Measurements from ENCODE around the gene NOL9.

NOL9 gene

DNA sequence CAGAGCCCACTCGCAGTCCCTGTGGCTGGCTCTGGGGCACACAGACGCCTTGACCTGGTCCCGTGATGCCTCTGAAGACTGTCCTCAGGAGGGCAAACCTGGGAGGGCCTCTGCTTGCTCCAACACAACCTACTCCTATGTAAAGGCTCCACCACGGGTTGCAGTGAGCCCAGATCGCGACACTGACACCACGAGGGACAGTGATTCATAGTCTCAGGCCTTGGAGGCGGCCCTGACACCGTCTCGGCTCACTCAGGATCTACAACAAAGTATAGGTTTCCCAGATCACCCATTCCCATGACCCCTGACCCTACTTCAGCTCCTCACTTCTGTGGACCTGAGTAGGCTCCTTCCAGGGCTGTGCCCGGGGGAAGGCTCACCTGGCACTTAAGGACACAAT is 28.0 kb downstream of the NOL9 start:
- in situ Hi-C loops (cut with HindIII; ENCODE audit: low sequenced_read_pairs), result no loop called here

DNA sequence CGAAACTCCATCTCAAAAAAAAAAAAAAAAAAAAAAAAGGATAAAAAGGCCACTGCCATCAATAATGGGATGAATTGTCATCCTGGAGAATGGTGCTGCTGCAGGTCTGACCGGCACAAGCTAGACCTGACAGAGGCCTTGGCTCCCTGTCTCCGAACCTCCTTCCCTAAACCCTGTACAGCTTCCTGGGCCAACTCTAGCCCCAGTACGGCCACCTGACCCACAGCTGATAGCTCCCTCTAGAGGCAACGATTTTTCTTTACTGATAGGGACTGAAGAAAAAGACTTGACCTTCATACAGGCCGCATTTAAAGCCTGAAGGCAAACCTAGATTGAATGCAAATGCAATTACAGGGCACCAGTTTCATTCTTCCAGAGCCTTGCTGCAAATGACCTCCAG is 30.7 kb downstream of the NOL9 start:
- in situ Hi-C loops (cut with HindIII; ENCODE audit: low sequenced_read_pairs), result no loop called here

DNA sequence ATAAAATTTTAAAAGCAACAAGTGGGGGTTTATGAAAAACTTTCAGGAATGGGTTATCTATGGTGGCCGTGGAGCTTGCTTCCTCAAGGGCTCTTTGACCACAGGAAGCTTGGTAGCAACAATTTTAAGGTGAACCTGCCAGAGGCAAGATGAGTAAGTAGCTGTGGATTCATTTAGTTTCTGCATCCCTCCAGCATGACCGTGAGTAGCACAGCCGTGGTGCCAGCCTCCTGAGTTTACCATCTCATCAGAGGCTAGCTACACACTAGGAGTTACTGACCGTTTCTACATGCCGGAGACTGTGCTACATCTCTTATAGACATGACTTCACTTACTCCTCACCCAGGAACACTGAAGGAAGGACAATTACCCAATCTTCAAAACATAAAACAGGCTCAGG is 32.8 kb downstream of the NOL9 start:
- in situ Hi-C loops (cut with HindIII; ENCODE audit: low sequenced_read_pairs), result no loop called here

GRCh38 chr1:6519935-6520671 is 34.2 kb downstream of the NOL9 start:
- in situ Hi-C loops (cut with HindIII; ENCODE audit: low sequenced_read_pairs), result no loop called here

GRCh38 chr1:6519491-6519934 is 34.8 kb downstream of the NOL9 start:
- in situ Hi-C loops (cut with HindIII; ENCODE audit: low sequenced_read_pairs), result no loop called here

DNA sequence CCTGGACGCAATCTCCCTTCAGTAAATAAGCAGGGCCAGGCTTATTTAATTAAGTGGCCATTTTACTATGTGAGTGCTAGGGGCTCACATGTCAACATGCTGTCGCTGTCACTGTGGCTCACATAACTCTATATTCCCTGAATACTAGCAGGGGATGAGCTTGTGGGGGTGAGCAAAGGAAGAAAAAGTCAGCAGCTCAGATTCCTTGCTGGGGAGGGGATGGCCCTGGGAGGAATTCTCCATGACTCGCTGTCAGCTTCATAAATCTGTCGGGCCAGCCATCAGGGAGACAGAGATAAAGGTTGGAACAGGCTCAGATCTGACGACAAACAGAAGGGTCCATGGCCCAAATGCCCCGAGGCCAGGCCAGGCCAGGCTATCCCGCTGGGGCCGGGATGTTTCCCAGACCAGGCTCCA is 36.9 kb downstream of the NOL9 start:
- in situ Hi-C loops (cut with HindIII; ENCODE audit: low sequenced_read_pairs), result no loop called here

GRCh38 chr1:6515771-6516170 is 38.5 kb downstream of the NOL9 start:
- in situ Hi-C loops (cut with HindIII; ENCODE audit: low sequenced_read_pairs), result no loop called here

DNA sequence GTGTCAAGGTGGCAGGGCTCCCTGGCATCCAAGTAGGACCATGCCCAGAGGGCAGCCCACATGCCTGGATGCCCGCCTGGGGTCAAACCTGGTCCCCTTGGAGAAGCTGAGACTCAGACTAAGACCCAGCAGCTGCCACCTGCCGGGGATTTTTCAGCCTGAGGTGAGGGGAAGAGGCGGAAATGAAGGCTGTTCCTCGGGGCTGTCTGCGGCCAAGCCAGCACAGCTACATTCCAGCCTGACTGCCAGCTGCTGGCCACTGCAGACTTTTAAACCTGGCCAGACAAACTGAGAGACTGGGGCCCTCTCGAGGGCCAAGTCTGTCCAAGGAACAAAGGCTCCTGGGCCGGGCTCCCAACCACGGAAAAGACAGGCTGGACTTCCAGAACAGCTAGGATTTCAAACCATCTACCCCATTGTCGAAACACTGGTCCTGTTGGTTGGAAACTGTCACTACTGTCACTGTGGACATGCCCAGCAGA is 41.0 kb downstream of the NOL9 start:
- in situ Hi-C loops (cut with HindIII; ENCODE audit: low sequenced_read_pairs), result no loop called here

DNA sequence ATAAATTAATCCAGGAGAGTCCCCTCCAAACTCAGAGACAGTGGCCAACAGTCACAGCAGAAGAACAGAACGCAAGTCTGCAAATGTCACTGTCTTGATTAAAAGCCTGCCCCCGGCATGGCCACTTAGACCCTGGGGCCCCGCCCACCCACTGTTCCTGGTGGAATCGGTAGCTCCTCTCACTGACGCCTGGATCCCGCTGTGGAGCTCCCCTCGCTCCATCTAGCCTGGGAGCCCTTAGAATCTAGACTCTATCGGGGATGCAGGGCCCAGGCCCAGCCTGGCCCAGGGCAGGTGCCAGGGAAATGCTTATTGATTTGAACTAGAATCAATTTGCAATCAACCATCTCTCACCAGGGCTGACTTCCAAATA is 41.4 kb downstream of the NOL9 start:
- in situ Hi-C loops (cut with HindIII; ENCODE audit: low sequenced_read_pairs), result no loop called here

GRCh38 chr1:6512245-6512907 is 41.9 kb downstream of the NOL9 start:
- in situ Hi-C loops (cut with HindIII; ENCODE audit: low sequenced_read_pairs), result no loop called here

DNA sequence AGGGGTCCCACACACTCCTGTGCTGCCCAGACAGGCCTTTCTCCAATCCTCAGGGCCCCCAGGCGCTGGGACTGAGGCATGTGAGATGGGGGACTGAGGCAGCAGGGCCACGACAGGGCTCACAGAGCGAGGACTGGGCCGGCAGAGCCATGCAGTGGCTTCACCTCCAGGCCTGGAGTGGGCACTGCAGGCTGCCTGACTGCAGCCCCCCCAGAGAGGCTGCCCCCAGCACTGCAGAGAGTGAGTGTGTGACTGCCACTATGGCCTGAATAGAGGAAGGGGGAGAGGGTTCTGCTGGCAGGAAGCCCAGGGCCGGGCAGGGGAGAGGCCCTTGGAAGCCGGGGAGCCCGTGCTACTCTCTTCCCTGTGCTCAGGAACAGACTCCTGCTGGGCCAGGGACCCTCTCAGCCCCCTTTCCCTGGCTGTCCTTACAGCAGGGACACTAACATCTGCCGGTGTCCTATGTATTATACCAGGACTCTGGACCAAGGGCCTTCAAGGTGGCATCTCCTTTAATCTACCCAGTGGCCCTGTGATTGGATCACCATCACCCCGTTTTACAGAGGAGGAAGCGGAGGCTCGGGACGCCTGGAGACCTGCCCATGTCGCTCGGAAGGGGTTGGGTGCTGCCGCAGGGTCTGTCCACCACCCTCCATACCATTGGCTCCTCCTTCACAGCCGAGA is 42.6 kb downstream of the NOL9 start:
- in situ Hi-C loops (cut with HindIII; ENCODE audit: low sequenced_read_pairs), result no loop called here

DNA sequence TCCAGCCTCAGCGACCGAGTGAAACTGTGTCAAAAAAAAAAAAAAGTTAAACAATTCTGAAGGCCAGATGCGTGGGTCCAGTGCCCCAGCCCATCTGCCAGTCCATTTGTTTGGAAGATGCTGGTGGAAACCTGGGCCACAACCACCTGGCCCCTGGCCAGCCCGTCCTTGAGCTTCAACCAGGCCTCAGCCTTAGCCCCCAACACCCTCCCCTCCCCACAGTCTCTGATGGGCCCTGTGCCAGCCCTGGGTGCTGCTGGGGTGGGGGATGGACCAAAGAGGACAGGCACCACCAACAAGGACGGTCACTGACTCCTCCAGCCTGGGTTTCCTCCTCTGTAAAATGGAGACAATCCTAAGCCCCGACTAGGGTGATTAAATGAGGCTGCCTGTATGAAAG is 43.3 kb downstream of the NOL9 start:
- in situ Hi-C loops (cut with HindIII; ENCODE audit: low sequenced_read_pairs), result no loop called here

DNA sequence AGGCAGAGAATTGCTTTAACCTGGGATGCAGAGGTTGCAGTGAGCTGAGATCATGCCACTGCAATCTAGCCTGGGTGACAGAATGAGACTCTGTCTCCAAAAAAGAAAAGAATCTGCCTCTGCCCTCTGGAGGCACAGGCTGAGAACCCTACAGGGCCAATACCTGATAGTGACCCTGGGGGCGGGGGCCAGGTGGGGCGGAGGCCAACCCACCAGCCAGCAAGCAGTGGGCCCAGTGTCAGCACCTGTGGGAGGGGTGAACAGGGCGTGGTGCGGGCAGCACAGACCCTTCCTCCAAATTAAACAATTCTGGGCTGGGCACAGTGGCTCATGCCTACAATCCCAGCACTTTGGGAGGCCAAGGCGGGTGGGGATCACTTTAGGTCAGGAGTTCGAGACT is 43.8 kb downstream of the NOL9 start:
- in situ Hi-C loops (cut with HindIII; ENCODE audit: low sequenced_read_pairs), result no loop called here

GRCh38 chr1:6509919-6510291 is 44.4 kb downstream of the NOL9 start:
- in situ Hi-C loops (cut with HindIII; ENCODE audit: low sequenced_read_pairs), result no loop called here

GRCh38 chr1:6509220-6509918 is 44.9 kb downstream of the NOL9 start:
- in situ Hi-C loops (cut with HindIII; ENCODE audit: low sequenced_read_pairs), result no loop called here

- in situ Hi-C loops (cut with HindIII; ENCODE audit: low sequenced_read_pairs), result no loop called here
These were observed 45.5 kb downstream of the NOL9 start for GRCh38 chr1:6508816-6509189.

DNA sequence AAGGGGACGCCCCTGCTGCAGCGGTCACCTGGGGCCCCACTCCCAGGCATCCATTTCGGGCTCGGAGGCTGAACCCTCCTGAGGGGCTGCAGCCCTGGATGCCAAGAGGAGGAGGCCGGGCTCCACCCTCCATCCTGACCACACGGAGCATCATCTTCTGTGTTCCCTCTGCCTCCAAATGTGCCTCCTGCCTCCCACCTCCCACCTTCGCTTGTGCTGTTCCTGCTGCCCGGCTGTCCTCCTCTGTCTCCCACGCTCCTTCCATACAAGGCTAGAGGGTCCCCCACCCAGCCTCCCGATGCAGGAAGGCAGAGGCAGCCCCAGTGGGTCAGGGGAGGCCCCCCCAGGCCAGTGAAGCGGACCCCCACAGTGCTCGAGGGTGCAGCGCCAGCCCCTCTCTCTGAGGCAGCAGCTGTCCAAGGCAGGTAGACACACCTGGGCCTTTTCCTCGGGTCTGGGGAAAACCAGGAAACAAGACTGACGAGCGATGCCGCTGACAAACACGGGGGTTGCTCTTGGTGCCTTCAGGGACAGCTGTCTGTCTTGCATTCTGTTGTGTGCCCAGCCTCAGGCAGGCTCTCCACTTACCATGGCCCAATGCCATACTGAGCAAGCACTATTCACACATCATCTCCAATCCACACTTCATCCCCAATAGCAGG is 46.0 kb downstream of the NOL9 start:
- in situ Hi-C loops (cut with HindIII; ENCODE audit: low sequenced_read_pairs), result no loop called here

DNA sequence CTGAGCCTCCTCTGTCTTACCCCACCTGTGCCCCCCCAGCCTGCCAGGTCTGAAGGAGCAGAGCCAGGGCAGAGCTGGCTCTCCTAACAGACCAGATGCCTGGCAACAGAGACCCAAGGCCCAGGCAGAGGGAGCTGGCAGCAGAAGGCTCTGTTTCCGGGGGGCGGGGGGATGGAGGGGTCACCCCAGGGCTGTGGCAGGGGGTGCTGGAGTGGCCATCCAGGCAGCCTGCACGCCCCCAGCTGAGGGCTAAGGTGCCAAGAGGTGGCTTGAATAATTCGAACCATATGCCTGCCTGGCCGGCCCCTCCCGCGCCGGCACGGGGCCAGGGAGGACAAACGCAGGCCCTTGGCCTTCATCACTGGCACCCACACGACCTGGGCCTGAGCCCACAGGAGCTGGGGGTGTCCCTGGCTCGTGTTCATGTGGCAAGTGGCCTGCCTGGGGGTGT is 46.8 kb downstream of the NOL9 start:
- in situ Hi-C loops (cut with HindIII; ENCODE audit: low sequenced_read_pairs), result no loop called here

DNA sequence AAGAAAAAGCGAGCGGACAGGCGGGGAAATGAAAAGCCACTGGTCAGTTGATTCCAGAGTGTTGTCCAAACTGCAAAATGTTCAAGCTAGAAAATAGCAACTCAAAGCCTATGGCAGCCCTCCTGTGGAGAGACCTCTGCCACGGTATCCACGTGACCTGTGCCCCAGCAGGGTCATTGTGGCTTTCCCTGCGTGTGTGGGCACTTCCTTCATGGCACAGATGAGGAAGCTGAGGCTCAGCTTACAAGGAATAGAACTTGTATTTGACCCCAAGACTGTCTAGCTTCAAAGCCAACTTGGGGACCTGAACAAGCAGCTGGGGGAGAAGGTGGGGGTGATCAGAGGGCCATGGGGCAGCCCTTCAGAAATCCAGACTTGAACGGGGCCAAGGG is 47.3 kb downstream of the NOL9 start:
- in situ Hi-C loops (cut with HindIII; ENCODE audit: low sequenced_read_pairs), result no loop called here

- in situ Hi-C loops (cut with HindIII; ENCODE audit: low sequenced_read_pairs), result no loop called here
These were observed 47.9 kb downstream of the NOL9 start for GRCh38 chr1:6506210-6507036.
